ENCODE results near the gene OR10H5. TPM values are rescaled to one million over a fixed set of nuclear protein-coding genes. Genes with fewer than 3 reads are reported as not detected.
"Not testable (repeated sequence)": the region's sequence is repeated elsewhere in the genome, so short reads cannot be mapped to it uniquely, and the experiment has no call there.

The OR10H5 gene
- polyA plus RNA-seq, 1 experiment, result not detected

GRCh38 chr19:15837221-15837731 lies 49.8 kb downstream of the OR10H5 start:
- ChIA-PET CTCF (no interaction called here), POLR2A (no interaction called here)
- Histone ChIP-seq H3K36me3 (ENCODE audit: control insufficient read depth, insufficient read depth, low read length) (no peaks in the 10 kb centered on the region), H3K4me3 (ENCODE audit: low read depth, low read length) (peak overlapping the region; percentile 96), H3K27me3 (ENCODE audit: control insufficient read depth, insufficient read depth, low read length) (no peaks in the 10 kb centered on the region)
- no peak for TF ChIP-seq CTCF (IDR thresholded peaks at IDR 0.05; ENCODE audit: insufficient read depth, low read depth, low read length)
- no peak for DNase-seq (ENCODE audit: low read depth)

GRCh38 chr19:15838351-15838750 lies 50.9 kb downstream of the OR10H5 start:
- DNase-seq (ENCODE audit: low read depth), result no peak
- no peaks in the 10 kb centered on the region for H3K36me3 ChIP-seq (ENCODE audit: control insufficient read depth, insufficient read depth, low read length)
- CTCF ChIA-PET, result no interaction called here
- H3K27me3 ChIP-seq (ENCODE audit: control insufficient read depth, insufficient read depth, low read length), result no peaks in the 10 kb centered on the region
- POLR2A ChIA-PET, result no interaction called here
- H3K4me3 ChIP-seq (ENCODE audit: low read depth, low read length), result no peak overlapping the region
- no peak for TF ChIP-seq CTCF (IDR thresholded peaks at IDR 0.05; ENCODE audit: insufficient read depth, low read depth, low read length)

GRCh38 chr19:15839888-15840287 lies 52.4 kb downstream of the OR10H5 start:
- POLR2A ChIA-PET; DNase-seq (ENCODE audit: low read depth); H3K27me3 ChIP-seq (ENCODE audit: control insufficient read depth, insufficient read depth, low read length); H3K4me3 ChIP-seq (ENCODE audit: low read depth, low read length); CTCF ChIA-PET; H3K36me3 ChIP-seq (ENCODE audit: control insufficient read depth, insufficient read depth, low read length): not testable (repeated sequence)

- no peaks in the 10 kb centered on the region for H3K27me3 ChIP-seq (ENCODE audit: control insufficient read depth, insufficient read depth, low read length)
- CTCF ChIA-PET, result interaction anchor here (0.6 kb wide), 1 partner anchor 202 kb away, joined by 3 read pairs; no protein-coding TSS in a partner anchor
- POLR2A ChIA-PET, result no interaction called here
- no peak for TF ChIP-seq CTCF (IDR thresholded peaks at IDR 0.05; ENCODE audit: insufficient read depth, low read depth, low read length)
- H3K36me3 ChIP-seq (ENCODE audit: control insufficient read depth, insufficient read depth, low read length), result no peaks in the 10 kb centered on the region
- no peak for DNase-seq (ENCODE audit: low read depth)
- H3K4me3 ChIP-seq (ENCODE audit: low read depth, low read length), result no peak overlapping the region
These were observed 53.4 kb downstream of the OR10H5 start for GRCh38 chr19:15840833-15841232.

- no peak for DNase-seq (ENCODE audit: low read depth)
- POLR2A ChIA-PET, result no interaction called here
- no peaks in the 10 kb centered on the region for H3K36me3 ChIP-seq (ENCODE audit: control insufficient read depth, insufficient read depth, low read length)
- no peak overlapping the region for H3K4me3 ChIP-seq (ENCODE audit: low read depth, low read length)
- TF ChIP-seq CTCF (IDR thresholded peaks at IDR 0.05; ENCODE audit: insufficient read depth, low read depth, low read length), result no peak
- H3K27me3 ChIP-seq (ENCODE audit: control insufficient read depth, insufficient read depth, low read length), result no peaks in the 10 kb centered on the region
- CTCF ChIA-PET, result no interaction called here
These were observed 54.6 kb downstream of the OR10H5 start for GRCh38 chr19:15841875-15842569.

Measured in BJ (cell line).